Caki2 (cell line): ENCODE data around the gene NXPH2. TPM values are rescaled to one million over a fixed set of nuclear protein-coding genes. Genes with fewer than 3 reads are reported as not detected.

ENCODE experiments used
- DNase-seq: peaks from one replicate; pipeline ENCODE4 v3.0.0-alpha.2; 2015; ENCODE audit warnings: low read depth
- in situ Hi-C: cut with HindIII; loops from 2 replicates; pipeline ENCODE4 v1.10.0; 2016; ENCODE audit warnings: low sequenced_read_pairs, low pct_unique_long_range_greater_than_20kb, mixed read lengths
- total RNA-seq: library from RNA; depleted of rRNA; stranded (reverse); fragments of >200 nt; shearing (Covaris generic); gene quantifications from 2 replicates; pipeline ENCODE4 v1.2.3, GENCODE V29; 2014; ENCODE audit warnings: low replicate concordance; rRNA removed

Gene NXPH2
- 1.6 TPM in 1 of 2 replicates, not detected in the other for total RNA-seq

- peak; percentile 10 for DNase-seq
- in situ Hi-C loops: no loop called here
These were observed at the start of gene NXPH2 for GRCh38 chr2:138779781-138780445. Gene NXPH2 (minus strand): TSS chr2:138780390. CDS start chr2:138780241, 149 bp downstream.

GRCh38 chr2:138829326-138829919 is 49.2 kb upstream of the NXPH2 start:
- peak; percentile 4 for DNase-seq
- in situ Hi-C loops: no loop called here

- in situ Hi-C loops: no loop called here
- DNase-seq: peak; percentile 19
These were observed 47.4 kb upstream of the NXPH2 start for GRCh38 chr2:138827426-138828054.

- no peak for DNase-seq
- in situ Hi-C loops: no loop called here
These were observed 43.5 kb upstream of the NXPH2 start for GRCh38 chr2:138823666-138824065.

- in situ Hi-C loops: no loop called here
- DNase-seq: no peak
These were observed 39.8 kb upstream of the NXPH2 start for GRCh38 chr2:138819964-138820363.

- in situ Hi-C loops: no loop called here
- DNase-seq: no peak
These were observed 38.4 kb upstream of the NXPH2 start for GRCh38 chr2:138818556-138818955.

GRCh38 chr2:138814123-138814898 is 34.1 kb upstream of the NXPH2 start:
- no peak for DNase-seq
- in situ Hi-C loops: no loop called here

GRCh38 chr2:138811431-138811830 is 31.2 kb upstream of the NXPH2 start:
- DNase-seq: no peak
- in situ Hi-C loops: no loop called here

- DNase-seq: no peak
- in situ Hi-C loops: no loop called here
These were observed 14.5 kb upstream of the NXPH2 start for GRCh38 chr2:138794724-138795123.

- in situ Hi-C loops: no loop called here
- peak; percentile 25 for DNase-seq
These were observed 7.0 kb upstream of the NXPH2 start for GRCh38 chr2:138787053-138787666.

- in situ Hi-C loops: no loop called here
- DNase-seq: no peak
These were observed 2.2 kb upstream of the NXPH2 start for GRCh38 chr2:138782383-138782782.

GRCh38 chr2:138780908-138781307 is 718 bp upstream of the NXPH2 start:
- no peak for DNase-seq
- in situ Hi-C loops: no loop called here

- in situ Hi-C loops: no loop called here
- DNase-seq: no peak
These were observed 273 bp upstream of the NXPH2 start for GRCh38 chr2:138780446-138780880.

- no peak for DNase-seq
- in situ Hi-C loops: no loop called here
These were observed 797 bp downstream of the NXPH2 start for GRCh38 chr2:138779406-138779780.

GRCh38 chr2:138777996-138778395 is 2.2 kb downstream of the NXPH2 start:
- in situ Hi-C loops: no loop called here
- DNase-seq: peak; percentile 41

GRCh38 chr2:138775736-138776135 is 4.5 kb downstream of the NXPH2 start:
- in situ Hi-C loops: no loop called here
- DNase-seq: no peak

GRCh38 chr2:138771534-138771933 is 8.7 kb downstream of the NXPH2 start:
- no peak for DNase-seq
- in situ Hi-C loops: no loop called here

- in situ Hi-C loops: no loop called here
These were observed 13.1 kb downstream of the NXPH2 start for GRCh38 chr2:138767101-138767500.

More at GRCh38 chr2:138767101-138767500, 13.1 kb downstream of the NXPH2 start:
- no peak for DNase-seq
